ENCODE results near the gene CHRNA7.
"Not testable (repeated sequence)": the region's sequence is repeated elsewhere in the genome, so short reads cannot be mapped to it uniquely, and the experiment has no call there.

CHRNA7 gene

DNA sequence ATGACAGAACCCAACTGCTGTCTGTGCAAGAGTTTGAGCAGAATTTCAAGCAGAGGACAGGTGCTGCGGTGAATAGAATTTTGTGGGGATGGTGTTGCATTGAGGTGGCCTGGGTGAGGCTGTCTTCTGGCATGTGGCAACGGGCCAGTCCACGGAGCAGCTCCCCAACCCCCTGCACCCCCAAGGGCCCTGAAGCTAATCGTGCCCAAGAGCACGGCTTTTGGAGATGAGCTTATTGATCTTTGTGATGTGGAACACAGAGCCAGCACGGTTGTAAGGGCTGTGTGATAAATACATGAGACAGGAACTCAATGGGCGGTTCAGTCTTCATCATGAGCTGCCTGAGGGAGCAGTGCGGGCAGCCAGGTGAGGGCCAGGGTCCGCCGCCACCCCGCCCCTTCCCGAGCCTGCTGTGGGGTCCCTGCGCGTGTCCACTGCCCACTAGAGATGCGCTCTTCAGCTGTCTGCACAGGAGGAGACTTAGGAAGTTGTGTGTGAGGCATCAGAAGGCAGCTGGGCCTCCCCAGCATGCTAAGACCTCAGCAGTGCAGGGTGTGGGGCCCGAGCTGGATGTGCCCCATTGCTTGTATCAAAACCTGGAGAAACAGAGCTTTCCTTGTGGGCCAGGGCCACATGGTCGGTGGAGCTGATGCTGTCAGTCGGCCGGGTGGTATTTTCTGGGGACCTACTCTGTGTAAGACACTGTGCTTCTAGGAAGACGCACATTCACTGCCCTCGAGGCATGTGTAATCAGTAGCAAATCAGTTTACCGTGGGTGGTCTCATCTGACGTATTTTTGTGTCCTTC, 90.5 kb downstream of the CHRNA7 start:
- no peak for DNase-seq

DNA sequence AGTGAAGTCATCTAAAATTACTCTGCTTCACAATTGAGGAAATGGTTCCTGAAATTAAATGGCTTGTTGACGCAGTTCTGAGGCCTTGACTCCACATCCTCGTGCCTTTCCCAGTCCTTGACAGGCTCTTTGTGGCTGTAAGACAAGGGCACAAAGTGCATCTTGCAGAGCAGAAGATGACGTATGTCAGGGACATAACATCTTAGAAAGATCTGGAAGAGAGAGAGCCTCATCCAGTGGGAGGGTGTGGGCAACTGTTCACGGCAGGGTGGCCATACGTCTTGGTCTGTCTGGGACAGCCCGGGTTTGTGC, 91.0 kb downstream of the CHRNA7 start:
- no peak for DNase-seq

- no peak for DNase-seq
These were observed 91.7 kb downstream of the CHRNA7 start for GRCh38 chr15:32122013-32122412.

GRCh38 chr15:32123473-32123872, 93.2 kb downstream of the CHRNA7 start:
- no peak for DNase-seq

DNA sequence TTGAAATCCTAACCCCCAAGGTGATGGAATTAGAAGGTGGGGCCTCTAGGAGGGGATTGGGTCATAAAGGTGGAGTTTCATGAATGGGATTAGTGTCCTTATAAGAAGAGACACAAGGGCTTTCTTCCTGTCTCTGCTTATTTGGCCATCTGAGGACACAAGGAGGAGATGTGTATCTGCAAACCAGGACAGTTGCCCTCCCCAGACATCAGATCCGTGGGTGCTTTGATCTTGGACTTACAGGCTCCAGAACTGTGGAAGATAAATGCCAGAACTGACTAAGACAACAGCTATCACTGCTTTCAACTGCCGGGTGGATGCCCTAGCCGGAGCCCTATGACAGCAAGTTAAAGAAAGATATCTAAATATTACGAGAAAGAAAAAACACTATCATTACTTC, 94.4 kb downstream of the CHRNA7 start:
- no peak for DNase-seq

DNA sequence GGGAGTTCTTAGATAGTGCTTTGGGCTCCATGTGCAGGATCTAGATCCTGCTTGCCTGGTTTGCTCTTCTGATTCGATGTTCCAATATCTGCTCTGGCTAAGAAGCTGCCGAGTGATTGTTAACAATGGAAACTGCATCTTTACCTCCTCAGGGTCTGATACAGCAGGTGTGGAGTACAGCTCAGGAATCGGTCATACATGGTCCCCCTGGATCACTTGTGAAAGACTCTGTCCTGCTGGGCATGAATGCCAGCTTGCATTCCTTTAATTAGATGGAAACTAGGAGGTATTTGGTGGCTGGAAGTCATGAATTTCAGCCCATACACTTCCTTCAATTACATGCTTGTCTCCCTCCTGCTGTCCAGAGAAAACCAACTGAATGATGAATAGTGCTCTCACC, 95.3 kb downstream of the CHRNA7 start:
- no peak for DNase-seq

DNA sequence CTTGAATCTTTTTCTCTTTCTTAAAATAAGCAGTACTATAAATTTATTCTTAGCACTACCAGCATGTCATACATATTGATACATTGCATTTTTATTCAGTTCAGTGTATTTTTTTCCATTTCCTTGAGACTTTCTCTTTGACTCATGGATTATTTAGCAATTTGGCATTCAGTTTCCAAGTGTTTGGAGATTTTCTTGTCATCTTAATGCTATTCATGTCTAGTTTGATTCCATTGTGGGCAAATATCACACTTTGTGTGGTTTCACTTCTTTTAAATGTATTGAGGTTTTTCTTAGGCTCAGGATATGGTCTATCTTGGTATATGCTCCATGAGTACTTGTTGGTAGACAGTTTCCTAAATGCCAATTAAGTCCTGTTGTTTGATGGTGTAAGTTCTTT, 99.5 kb downstream of the CHRNA7 start:
- no peak for DNase-seq

- no peak for DNase-seq
These were observed 100.5 kb downstream of the CHRNA7 start for GRCh38 chr15:32130823-32131222.

DNA sequence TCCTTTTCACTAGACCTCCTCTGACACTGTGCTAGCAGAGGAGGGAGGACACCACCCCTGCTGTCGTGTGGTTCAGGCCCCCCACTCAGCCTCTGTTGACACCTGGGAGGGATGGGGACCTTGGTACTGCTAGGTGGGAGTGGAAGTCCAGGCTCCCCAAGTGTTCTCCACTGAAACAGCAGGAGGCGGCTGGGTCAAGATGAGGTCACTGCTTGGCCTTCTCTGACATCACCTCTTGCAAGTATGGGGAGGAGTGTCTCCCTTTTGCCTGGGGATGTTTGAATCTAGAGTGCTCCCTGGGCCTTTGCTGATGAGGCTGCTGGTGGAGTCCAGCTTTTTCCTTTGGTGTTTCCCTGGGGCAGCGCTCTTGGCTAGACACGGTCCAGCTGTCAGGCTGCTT, 101.5 kb downstream of the CHRNA7 start:
- DNase-seq = no peak

- DNase-seq = no peak
These were observed 102.5 kb downstream of the CHRNA7 start for GRCh38 chr15:32132859-32133258.

DNA sequence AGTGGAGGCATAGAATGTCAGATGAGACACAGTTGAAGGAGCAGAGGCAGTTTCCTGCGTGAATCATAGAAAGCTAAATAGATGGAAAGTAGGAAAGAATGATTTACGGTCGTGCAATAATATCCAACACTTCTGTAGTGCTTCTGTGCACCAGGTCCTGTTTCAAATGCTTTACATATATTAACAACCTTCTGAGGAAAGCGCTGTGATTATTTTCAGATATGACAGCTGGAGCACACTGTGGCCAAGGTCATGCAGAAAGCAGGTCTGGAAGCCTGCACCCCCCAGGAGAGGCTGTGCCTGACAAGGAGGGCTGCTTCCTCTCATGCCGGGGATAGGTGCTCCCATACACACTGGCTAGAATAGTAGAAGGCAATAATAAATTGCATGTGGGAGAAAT, 104.5 kb downstream of the CHRNA7 start:
- DNase-seq = no peak

DNA sequence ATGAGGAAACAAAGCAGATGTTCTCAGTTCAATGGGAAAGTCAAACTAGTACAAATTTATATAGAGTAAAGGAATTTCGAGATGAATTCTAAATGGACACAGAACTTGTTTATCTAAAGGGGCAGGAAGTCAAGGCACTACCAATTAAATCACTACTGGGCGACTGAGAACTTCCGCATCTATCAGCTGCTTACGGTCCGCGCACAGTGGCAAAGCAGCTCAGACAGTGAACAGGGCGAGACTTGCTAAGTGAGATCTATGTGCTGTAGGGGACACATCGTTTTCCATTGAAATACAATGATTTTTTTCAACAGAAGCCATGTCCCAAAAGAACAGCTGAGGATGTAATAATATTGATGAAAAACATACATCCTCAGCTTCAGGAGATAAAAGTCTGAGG, 105.0 kb downstream of the CHRNA7 start:
- DNase-seq = no peak

DNA sequence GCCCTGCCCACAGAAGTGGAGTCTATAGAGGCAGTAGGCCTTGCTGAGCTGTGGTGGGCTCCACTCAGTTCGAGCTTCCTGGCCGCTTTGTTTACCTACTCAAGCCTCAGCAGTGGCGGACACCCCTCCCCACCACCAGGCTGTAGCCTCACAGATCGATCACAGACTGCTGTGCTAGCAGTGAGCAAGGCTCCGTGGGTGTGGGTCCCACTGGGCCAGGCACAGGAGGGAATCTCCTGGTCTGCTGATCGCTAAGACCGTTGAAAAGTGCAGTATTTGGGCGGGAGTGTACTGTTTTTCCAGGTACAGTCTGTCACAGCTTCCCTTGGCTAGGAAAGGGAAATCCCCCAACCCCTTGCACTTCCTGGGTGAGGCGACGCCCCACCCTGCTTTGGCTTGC, 115.2 kb downstream of the CHRNA7 start:
- not testable (repeated sequence) for DNase-seq

DNA sequence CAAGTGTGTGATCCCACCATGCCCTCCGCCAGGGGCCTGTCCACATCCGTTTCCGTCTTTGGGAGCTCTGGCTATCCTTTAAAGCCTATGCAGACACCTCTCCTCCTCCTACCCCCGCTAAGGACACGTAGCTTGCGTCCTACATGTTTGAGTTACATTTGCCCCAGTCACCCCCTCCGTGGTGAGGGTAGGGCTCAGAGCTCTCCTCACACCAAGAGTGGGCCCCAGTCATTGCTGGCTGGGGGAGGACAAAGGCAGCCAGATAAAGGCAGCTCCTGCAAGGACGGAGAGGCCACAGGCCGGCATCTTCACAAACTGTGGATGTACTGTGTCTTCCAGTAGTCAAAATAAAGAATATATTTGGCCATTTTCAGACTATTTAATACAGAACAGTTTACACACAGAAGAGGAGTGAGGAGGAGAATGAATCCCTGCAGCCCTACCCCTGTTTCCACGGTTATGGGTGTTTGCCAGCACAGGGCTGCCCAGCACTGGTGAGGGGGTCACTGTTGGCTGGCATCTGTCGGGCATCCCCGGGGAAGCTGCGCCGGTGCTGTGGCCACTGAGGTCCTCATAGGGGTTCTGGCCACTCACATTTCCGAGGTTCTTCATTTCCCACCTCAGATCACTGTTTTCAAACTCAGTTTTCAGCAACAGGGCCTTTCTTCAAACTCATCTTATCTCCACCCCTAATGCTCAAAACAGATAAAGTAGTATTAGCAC, 118.7 kb downstream of the CHRNA7 start:
- no peak for DNase-seq

- DNase-seq = no peak
These were observed 122.3 kb downstream of the CHRNA7 start for GRCh38 chr15:32152574-32152973.

- DNase-seq = not testable (repeated sequence)
These were observed 123.7 kb downstream of the CHRNA7 start for GRCh38 chr15:32153868-32154623.

DNA sequence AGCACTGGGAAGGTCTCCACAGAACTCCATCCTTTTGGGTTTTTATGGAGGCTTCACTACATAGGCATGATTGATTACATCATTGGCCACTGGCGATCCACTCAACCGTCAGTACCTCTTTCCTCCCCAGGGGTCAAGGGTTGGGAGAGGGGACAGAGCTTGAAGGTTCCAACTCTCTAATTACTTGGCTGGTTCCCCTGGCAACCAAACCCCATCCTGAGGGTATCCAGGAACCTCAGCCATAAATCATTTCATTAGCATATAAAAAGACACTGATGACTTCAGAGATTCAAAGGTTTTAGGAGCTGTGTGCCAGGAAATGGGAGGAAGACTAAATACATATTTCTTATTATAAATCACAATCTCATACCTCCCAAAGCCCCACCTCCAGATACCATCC, 131.8 kb downstream of the CHRNA7 start:
- DNase-seq = not testable (repeated sequence)

GRCh38 chr15:32164065-32164464, 133.8 kb downstream of the CHRNA7 start:
- not testable (repeated sequence) for DNase-seq

GRCh38 chr15:32164747-32165146, 134.4 kb downstream of the CHRNA7 start:
- DNase-seq = not testable (repeated sequence)

DNA sequence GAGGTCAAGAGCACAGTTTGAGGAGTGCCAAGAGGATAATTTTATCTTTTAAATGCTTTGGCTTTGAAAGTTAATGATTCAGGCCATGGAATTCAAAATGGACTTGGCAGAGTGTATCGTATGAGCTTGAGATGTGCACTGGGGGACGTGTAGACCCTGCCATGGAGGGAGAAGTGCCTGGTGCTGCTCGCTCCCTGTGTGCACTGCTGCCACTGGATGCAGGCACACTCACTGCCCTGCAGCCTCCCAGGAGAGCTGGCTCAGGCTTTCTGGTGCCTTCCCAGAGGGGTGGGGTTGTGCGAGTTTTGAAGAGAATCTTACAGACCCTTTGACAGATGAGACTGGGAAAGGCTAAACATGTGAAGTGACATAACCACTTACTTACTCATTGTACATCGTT, 135.5 kb downstream of the CHRNA7 start:
- not testable (repeated sequence) for DNase-seq

GRCh38 chr15:32166270-32166669, 136.0 kb downstream of the CHRNA7 start:
- not testable (repeated sequence) for DNase-seq

- not testable (repeated sequence) for DNase-seq
These were observed 137.6 kb downstream of the CHRNA7 start for GRCh38 chr15:32167913-32168312.

DNA sequence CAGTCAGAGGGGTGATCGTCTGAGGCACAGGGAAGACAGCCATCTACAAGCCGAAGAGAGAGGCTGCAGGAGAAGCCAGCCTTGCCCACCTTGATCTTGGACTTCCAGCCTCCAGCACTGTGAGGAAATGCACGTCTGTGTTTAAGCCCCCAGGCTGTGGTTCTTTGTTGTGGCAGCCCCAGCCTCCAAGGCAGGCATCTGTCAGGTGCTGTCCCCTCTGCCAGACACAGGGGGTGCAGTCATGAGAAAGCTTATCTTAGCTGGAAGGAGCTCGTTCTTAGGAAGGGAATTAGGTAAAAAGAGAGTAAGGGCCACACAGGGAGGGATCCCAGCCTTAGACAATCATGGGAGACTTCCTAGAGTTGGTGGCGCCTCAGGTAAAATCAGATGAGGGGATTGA, 150.3 kb downstream of the CHRNA7 start:
- DNase-seq = not testable (repeated sequence)

GRCh38 chr15:32193780-32194179, 163.5 kb downstream of the CHRNA7 start:
- DNase-seq = not testable (repeated sequence)
